ENCODE measurements around the gene EAF1. TPM values are rescaled to one million over a fixed set of nuclear protein-coding genes. Genes with fewer than 3 reads are reported as not detected.
A peak's percentile ranks its signal among the peaks of the same experiment; 100 is the strongest.
"Not testable (repeated sequence)": the region's sequence is repeated elsewhere in the genome, so short reads cannot be mapped to it uniquely, and the experiment has no call there.

The EAF1 gene
- total RNA-seq, 2 donors from 2014 or later, result 29.1 to 33.1 TPM

DNA sequence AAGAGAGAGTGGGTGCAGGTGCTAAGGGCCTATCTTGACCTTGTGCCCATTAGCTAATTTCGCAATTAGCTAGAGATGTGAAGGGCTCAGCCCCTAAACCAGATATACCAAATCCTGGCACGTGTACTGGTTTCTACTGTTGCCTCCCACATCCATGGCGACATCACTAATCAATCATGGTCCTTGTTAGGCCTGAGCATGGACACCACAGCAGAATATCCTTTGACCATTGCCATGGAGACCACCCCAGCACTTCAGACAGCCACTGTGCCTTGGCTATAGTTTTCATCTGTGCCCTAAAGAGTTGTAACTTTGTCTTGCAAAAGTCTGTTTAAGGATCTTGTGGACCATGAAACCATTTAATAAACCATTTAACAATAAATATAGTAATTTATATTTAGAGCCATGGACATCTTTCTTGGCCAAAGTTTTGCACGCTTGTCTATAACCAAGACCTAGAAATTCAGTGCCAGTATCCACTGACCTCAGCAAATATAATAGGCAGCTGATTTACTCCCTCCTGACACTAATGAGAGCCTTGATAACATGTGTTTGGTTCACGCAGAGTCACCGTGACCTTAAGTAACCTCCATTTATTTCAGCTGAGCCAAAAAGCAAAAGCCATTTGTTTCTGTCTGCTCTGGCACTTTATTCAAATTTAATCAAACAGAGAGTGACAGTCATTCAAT, 50.7 kb downstream of the EAF1 start:
- no peaks in the 10 kb centered on the region for H3K36me3 Mint-ChIP-seq (ENCODE audit: low read depth)
- Histone ChIP-seq H3K36me3 (ENCODE audit: control insufficient read depth, insufficient read depth, low read length) (no peaks in the 10 kb centered on the region), H3K4me1 (ENCODE audit: control insufficient read depth, insufficient read depth, low read length) (no peaks in the 10 kb centered on the region), H3K27me3 (ENCODE audit: control insufficient read depth, insufficient read depth, low read length, poor library complexity, severe bottlenecking) (no peaks in the 10 kb centered on the region), H3K9me3 (ENCODE audit: control insufficient read depth, low read length) (no peaks in the 10 kb centered on the region), H3K9ac (ENCODE audit: extremely low read depth, low read length, poor library complexity, severe bottlenecking) (no peak overlapping the region), H3K4me3 (ENCODE audit: low read length) (no peak overlapping the region), H3K27ac (ENCODE audit: low read depth, low read length) (peak overlapping the region; percentile 16)
- no peaks in the 10 kb centered on the region for H3K9me3 Mint-ChIP-seq
- 77 to 87% methylated on average over 5 to 6 of the region's 6 CpGs for WGBS, 2 experiments (ENCODE audit: insufficient coverage in 1 of 2, insufficient read length in 1 of 2)
- peaks cover 16% of the 10 kb centered on the region for H3K27me3 Mint-ChIP-seq (ENCODE audit: insufficient read depth)
- no peaks in the 10 kb centered on the region for H3K4me1 Mint-ChIP-seq
- H3K27ac Mint-ChIP-seq, result no peak overlapping the region
- TF ChIP-seq, protein P1, sequence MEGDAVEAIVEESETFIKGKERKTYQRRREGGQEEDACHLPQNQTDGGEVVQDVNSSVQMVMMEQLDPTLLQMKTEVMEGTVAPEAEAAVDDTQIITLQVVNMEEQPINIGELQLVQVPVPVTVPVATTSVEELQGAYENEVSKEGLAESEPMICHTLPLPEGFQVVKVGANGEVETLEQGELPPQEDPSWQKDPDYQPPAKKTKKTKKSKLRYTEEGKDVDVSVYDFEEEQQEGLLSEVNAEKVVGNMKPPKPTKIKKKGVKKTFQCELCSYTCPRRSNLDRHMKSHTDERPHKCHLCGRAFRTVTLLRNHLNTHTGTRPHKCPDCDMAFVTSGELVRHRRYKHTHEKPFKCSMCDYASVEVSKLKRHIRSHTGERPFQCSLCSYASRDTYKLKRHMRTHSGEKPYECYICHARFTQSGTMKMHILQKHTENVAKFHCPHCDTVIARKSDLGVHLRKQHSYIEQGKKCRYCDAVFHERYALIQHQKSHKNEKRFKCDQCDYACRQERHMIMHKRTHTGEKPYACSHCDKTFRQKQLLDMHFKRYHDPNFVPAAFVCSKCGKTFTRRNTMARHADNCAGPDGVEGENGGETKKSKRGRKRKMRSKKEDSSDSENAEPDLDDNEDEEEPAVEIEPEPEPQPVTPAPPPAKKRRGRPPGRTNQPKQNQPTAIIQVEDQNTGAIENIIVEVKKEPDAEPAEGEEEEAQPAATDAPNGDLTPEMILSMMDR (conservative IDR thresholded peaks at IDR 0.05), result no peak
- DNase-seq, result no peak
- no peak overlapping the region for H3K4me3 Mint-ChIP-seq

DNA sequence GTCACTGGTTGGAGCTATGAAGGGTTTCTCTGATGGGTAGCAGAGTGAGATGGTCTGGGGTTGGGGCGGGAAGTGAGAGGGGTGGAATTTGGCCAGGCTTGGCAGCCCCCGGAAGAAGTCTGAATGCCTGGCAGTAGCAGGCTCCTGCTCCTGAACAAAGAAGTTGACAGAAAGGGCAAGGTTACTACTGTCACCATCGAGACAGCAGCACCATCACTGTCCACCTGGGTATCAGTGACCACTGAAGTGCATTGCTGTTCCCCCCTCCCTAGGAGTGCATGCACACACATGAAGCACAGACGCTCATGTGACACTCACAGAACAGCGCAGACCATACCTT, 51.2 kb downstream of the EAF1 start:
- Mint-ChIP-seq H3K27me3 (ENCODE audit: insufficient read depth) (peaks cover 21% of the 10 kb centered on the region), H3K9me3 (no peaks in the 10 kb centered on the region), H3K4me3 (no peak overlapping the region), H3K36me3 (ENCODE audit: low read depth) (no peaks in the 10 kb centered on the region), H3K27ac (no peak overlapping the region), H3K4me1 (no peaks in the 10 kb centered on the region)
- H3K27ac ChIP-seq (ENCODE audit: low read depth, low read length), result peak overlapping the region; percentile 16
- H3K4me3 ChIP-seq (ENCODE audit: low read length), result no peak overlapping the region
- TF ChIP-seq, protein P1 (conservative IDR thresholded peaks at IDR 0.05), result no peak
- DNase-seq, result no peak
- H3K36me3 ChIP-seq (ENCODE audit: control insufficient read depth, insufficient read depth, low read length), result no peaks in the 10 kb centered on the region
- H3K27me3 ChIP-seq (ENCODE audit: control insufficient read depth, insufficient read depth, low read length, poor library complexity, severe bottlenecking), result no peaks in the 10 kb centered on the region
- no peaks in the 10 kb centered on the region for H3K4me1 ChIP-seq (ENCODE audit: control insufficient read depth, insufficient read depth, low read length)
- H3K9ac ChIP-seq (ENCODE audit: extremely low read depth, low read length, poor library complexity, severe bottlenecking), result no peak overlapping the region
- no peaks in the 10 kb centered on the region for H3K9me3 ChIP-seq (ENCODE audit: control insufficient read depth, low read length)
- 84 to 95% methylated on average over 3 to 5 of the region's 5 CpGs for WGBS, 2 experiments (ENCODE audit: insufficient coverage in 1 of 2, insufficient read length in 1 of 2)

DNA sequence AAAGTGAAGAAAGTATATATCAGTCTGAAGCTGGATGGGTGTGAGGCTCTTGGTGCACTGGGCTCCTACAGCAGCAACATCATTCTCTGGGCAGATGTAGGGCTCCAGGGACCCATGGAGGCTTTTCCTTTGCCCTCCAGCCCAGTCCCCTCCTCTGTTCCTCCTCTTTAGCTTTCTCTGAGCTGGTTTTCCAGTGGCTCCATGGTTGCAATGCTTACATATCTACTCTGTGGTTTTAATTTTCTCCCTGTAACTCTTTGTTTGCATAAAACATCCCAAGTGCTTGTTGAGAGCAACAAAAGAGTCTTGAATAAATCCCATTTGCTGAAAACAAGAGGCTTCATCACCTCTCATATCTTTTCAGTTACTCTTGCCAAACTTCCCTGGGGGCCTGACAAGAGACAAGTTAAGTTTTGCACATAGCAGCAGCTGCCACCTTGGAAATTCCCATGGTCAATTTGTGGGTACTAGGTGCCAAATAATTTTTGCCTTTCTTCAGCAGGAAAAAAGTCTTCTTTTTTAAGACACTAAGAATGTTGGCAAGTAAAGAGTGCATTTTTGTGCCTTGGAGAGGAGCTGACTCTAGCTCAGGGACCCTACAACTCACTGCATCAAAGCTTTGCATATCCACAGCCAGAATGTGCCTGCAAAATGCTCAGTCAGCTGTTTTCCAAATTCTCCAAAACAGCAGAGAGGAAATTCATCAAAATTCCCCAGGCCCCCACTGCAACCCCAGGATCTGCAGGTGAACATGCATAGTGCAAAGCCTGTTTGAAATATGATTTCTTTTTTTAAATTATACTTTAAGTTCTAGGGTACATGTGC, 52.2 kb downstream of the EAF1 start:
- Mint-ChIP-seq H3K27me3 (ENCODE audit: insufficient read depth) (peaks cover 30% of the 10 kb centered on the region), H3K4me1 (no peaks in the 10 kb centered on the region), H3K4me3 (no peak overlapping the region), H3K36me3 (ENCODE audit: low read depth) (no peaks in the 10 kb centered on the region), H3K9me3 (peaks cover 3% of the 10 kb centered on the region), H3K27ac (no peak overlapping the region)
- H3K27me3 ChIP-seq (ENCODE audit: control insufficient read depth, insufficient read depth, low read length, poor library complexity, severe bottlenecking), result no peaks in the 10 kb centered on the region
- H3K36me3 ChIP-seq (ENCODE audit: control insufficient read depth, insufficient read depth, low read length), result no peaks in the 10 kb centered on the region
- TF ChIP-seq, protein P1 (conservative IDR thresholded peaks at IDR 0.05), result no peak
- no peaks in the 10 kb centered on the region for H3K9me3 ChIP-seq (ENCODE audit: control insufficient read depth, low read length)
- H3K4me1 ChIP-seq (ENCODE audit: control insufficient read depth, insufficient read depth, low read length), result no peaks in the 10 kb centered on the region
- no peak for DNase-seq
- no peak overlapping the region for H3K27ac ChIP-seq (ENCODE audit: low read depth, low read length)
- H3K4me3 ChIP-seq (ENCODE audit: low read length), result no peak overlapping the region
- H3K9ac ChIP-seq (ENCODE audit: extremely low read depth, low read length, poor library complexity, severe bottlenecking), result no peak overlapping the region

DNA sequence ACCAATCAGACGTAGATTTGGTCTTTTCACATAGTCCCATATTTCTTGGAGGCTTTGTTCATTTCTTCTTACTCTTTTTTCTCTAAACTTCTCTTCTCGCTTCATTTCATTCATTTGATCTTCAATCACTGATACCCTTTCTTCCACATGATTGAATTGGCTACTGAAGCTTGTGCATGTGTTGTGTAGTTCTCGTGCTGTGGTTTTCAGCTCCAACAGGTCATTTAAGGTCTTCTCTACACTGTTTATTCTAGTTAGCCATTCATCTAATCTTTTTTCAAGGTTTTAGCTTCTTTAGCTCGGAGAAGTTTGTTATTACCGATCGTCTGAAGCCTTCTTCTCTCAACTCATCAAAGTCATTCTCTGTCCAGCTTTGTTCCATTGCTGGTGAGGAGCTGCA, 57.2 kb downstream of the EAF1 start:
- H3K9me3 ChIP-seq (ENCODE audit: control insufficient read depth, low read length); H3K4me1 Mint-ChIP-seq; H3K27me3 ChIP-seq (ENCODE audit: control insufficient read depth, insufficient read depth, low read length, poor library complexity, severe bottlenecking); H3K27ac ChIP-seq (ENCODE audit: low read depth, low read length); H3K4me3 Mint-ChIP-seq; H3K4me3 ChIP-seq (ENCODE audit: low read length); H3K27ac Mint-ChIP-seq; H3K9ac ChIP-seq (ENCODE audit: extremely low read depth, low read length, poor library complexity, severe bottlenecking); DNase-seq; H3K36me3 ChIP-seq (ENCODE audit: control insufficient read depth, insufficient read depth, low read length); H3K9me3 Mint-ChIP-seq; H3K4me1 ChIP-seq (ENCODE audit: control insufficient read depth, insufficient read depth, low read length); H3K36me3 Mint-ChIP-seq (ENCODE audit: low read depth): not testable (repeated sequence)
- 81 to 94% methylated on average over 5 to 6 of the region's 6 CpGs for WGBS, 2 experiments (ENCODE audit: insufficient coverage in 1 of 2, insufficient read length in 1 of 2)
- H3K27me3 Mint-ChIP-seq (ENCODE audit: insufficient read depth), result peaks cover 31% of the 10 kb centered on the region
